ENCODE measurements around the gene ASCL5. TPM values are rescaled to one million over a fixed set of nuclear protein-coding genes. Genes with fewer than 3 reads are reported as not detected.

ASCL5 gene
- total RNA-seq, 1 donor from 2014 or later: not detected

- DNase-seq (ENCODE audit: extremely low spot score in 2 of 2): no peak
- Histone ChIP-seq H3K4me3 (no peak overlapping the region), H3K36me3 (no peaks in the 10 kb centered on the region), H3K4me1 (no peaks in the 10 kb centered on the region), H3K27me3 (no peaks in the 10 kb centered on the region), H3K9me3 (no peaks in the 10 kb centered on the region), H3K27ac (no peak overlapping the region)
- no peak for TF ChIP-seq CTCF (IDR thresholded peaks at IDR 0.05)
- TF ChIP-seq POLR2A (IDR thresholded peaks at IDR 0.05): no peak
- no peak for TF ChIP-seq POLR2AphosphoS5 (IDR thresholded peaks at IDR 0.05; ENCODE audit: insufficient read depth in 1 of 2, low read depth in 1 of 2)
- intact Hi-C loops (cut with DNase I): no loop called here
Observed at GRCh38 chr1:201096041-201096461, 30.9 kb downstream of the ASCL5 start.

- Histone ChIP-seq H3K4me1 (no peaks in the 10 kb centered on the region), H3K9me3 (no peaks in the 10 kb centered on the region), H3K27ac (no peak overlapping the region), H3K27me3 (no peaks in the 10 kb centered on the region), H3K36me3 (no peaks in the 10 kb centered on the region), H3K4me3 (no peak overlapping the region)
- no peak for DNase-seq (ENCODE audit: extremely low spot score in 2 of 2)
- intact Hi-C loops (cut with DNase I): no loop called here
- TF ChIP-seq POLR2A (IDR thresholded peaks at IDR 0.05): no peak
- TF ChIP-seq CTCF (IDR thresholded peaks at IDR 0.05): no peak
- TF ChIP-seq POLR2AphosphoS5 (IDR thresholded peaks at IDR 0.05; ENCODE audit: insufficient read depth in 1 of 2, low read depth in 1 of 2): no peak
Observed at GRCh38 chr1:201095581-201095980, 31.4 kb downstream of the ASCL5 start.

GRCh38 chr1:201094832-201095231 lies 32.2 kb downstream of the ASCL5 start:
- Histone ChIP-seq H3K36me3 (no peaks in the 10 kb centered on the region), H3K4me3 (no peak overlapping the region), H3K9me3 (no peaks in the 10 kb centered on the region), H3K4me1 (no peaks in the 10 kb centered on the region), H3K27me3 (no peaks in the 10 kb centered on the region), H3K27ac (no peak overlapping the region)
- intact Hi-C loops (cut with DNase I): no loop called here
- no peak for DNase-seq (ENCODE audit: extremely low spot score in 2 of 2)
- TF ChIP-seq POLR2AphosphoS5 (IDR thresholded peaks at IDR 0.05; ENCODE audit: insufficient read depth in 1 of 2, low read depth in 1 of 2) (no peak), POLR2A (IDR thresholded peaks at IDR 0.05) (no peak), CTCF (IDR thresholded peaks at IDR 0.05) (no peak)

GRCh38 chr1:201093962-201094361 lies 33.0 kb downstream of the ASCL5 start:
- Histone ChIP-seq H3K4me3 (no peak overlapping the region), H3K27ac (no peak overlapping the region), H3K36me3 (no peaks in the 10 kb centered on the region), H3K9me3 (no peaks in the 10 kb centered on the region), H3K4me1 (no peaks in the 10 kb centered on the region), H3K27me3 (no peaks in the 10 kb centered on the region)
- DNase-seq (ENCODE audit: extremely low spot score in 2 of 2): no peak
- TF ChIP-seq CTCF (IDR thresholded peaks at IDR 0.05) (no peak), POLR2A (IDR thresholded peaks at IDR 0.05) (no peak), POLR2AphosphoS5 (IDR thresholded peaks at IDR 0.05; ENCODE audit: insufficient read depth in 1 of 2, low read depth in 1 of 2) (no peak)
- intact Hi-C loops (cut with DNase I): no loop called here

- Histone ChIP-seq H3K27ac (no peak overlapping the region), H3K36me3 (no peaks in the 10 kb centered on the region), H3K4me3 (no peak overlapping the region), H3K4me1 (no peaks in the 10 kb centered on the region), H3K9me3 (no peaks in the 10 kb centered on the region), H3K27me3 (no peaks in the 10 kb centered on the region)
- intact Hi-C loops (cut with DNase I): no loop called here
- TF ChIP-seq POLR2AphosphoS5 (IDR thresholded peaks at IDR 0.05; ENCODE audit: insufficient read depth in 1 of 2, low read depth in 1 of 2) (no peak), CTCF (IDR thresholded peaks at IDR 0.05) (no peak), POLR2A (IDR thresholded peaks at IDR 0.05) (no peak)
- no peak for DNase-seq (ENCODE audit: extremely low spot score in 2 of 2)
Observed at GRCh38 chr1:201093561-201093960, 33.4 kb downstream of the ASCL5 start.

Measured in vagina (tissue), 2 donors.